Lower leg skin (tissue), 3 donors: Measurements from ENCODE around the gene CEP128.

Experiments used
- POLR2A ChIP-seq, 2 donors: fragments of 450-650 bp; IDR thresholded peaks; one replicate each; pipeline ENCODE4 v1.6.1; 2016 to 2017; ENCODE audit warnings: antibody characterized with exemption in 2 of 2, mild to moderate bottlenecking in 1 of 2, moderate library complexity in 1 of 2
- TF ChIP-seq, protein P1 (sequence below), 3 donors: fragments of 450-650 bp; IDR thresholded peaks; one replicate each; pipeline ENCODE4 v1.5.1; 2016; ENCODE audit warnings: antibody characterized with exemption in 3 of 3, mild to moderate bottlenecking in 3 of 3, moderate library complexity in 2 of 3

DNA sequence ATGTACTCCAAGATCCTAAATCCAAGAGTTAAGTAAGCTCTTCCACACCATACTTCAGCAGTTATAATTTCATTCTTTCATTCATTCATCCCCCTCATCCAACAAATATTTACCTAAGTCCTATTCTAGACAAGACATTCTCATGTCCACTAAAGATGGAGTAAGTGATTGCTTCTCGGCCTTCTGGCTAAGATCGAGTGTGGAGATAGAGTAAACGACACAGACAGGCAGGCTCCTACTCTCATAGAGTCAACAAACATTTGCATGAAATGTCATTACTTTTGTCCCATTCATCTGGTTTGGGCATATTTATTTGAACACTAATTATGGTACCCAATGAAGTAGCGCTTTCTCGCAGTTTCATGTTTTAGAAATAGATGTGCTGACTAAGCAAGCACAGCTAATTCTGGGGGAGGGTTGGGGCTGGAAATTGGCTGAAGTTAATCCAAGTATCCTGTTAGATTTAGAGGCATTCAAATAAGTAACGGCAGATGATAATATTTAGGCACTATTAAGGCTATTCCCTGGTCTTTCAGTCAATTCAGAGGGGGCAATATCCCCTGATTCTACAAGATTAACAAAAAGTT is 176.5 kb downstream of the CEP128 start:
- TF ChIP-seq POLR2A (IDR thresholded peaks at IDR 0.05), result no peak
- TF ChIP-seq, protein P1, sequence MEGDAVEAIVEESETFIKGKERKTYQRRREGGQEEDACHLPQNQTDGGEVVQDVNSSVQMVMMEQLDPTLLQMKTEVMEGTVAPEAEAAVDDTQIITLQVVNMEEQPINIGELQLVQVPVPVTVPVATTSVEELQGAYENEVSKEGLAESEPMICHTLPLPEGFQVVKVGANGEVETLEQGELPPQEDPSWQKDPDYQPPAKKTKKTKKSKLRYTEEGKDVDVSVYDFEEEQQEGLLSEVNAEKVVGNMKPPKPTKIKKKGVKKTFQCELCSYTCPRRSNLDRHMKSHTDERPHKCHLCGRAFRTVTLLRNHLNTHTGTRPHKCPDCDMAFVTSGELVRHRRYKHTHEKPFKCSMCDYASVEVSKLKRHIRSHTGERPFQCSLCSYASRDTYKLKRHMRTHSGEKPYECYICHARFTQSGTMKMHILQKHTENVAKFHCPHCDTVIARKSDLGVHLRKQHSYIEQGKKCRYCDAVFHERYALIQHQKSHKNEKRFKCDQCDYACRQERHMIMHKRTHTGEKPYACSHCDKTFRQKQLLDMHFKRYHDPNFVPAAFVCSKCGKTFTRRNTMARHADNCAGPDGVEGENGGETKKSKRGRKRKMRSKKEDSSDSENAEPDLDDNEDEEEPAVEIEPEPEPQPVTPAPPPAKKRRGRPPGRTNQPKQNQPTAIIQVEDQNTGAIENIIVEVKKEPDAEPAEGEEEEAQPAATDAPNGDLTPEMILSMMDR (IDR thresholded peaks at IDR 0.05), result no peak
